GM19238 (cell line): Measurements from ENCODE around the gene NFIA.

Source experiments
- DNase-seq: peaks from one replicate; pipeline ENCODE4 v3.0.0; 2011; ENCODE audit warnings: low spot score; ENCODE audit not compliant: insufficient read length

Gene NFIA

DNA sequence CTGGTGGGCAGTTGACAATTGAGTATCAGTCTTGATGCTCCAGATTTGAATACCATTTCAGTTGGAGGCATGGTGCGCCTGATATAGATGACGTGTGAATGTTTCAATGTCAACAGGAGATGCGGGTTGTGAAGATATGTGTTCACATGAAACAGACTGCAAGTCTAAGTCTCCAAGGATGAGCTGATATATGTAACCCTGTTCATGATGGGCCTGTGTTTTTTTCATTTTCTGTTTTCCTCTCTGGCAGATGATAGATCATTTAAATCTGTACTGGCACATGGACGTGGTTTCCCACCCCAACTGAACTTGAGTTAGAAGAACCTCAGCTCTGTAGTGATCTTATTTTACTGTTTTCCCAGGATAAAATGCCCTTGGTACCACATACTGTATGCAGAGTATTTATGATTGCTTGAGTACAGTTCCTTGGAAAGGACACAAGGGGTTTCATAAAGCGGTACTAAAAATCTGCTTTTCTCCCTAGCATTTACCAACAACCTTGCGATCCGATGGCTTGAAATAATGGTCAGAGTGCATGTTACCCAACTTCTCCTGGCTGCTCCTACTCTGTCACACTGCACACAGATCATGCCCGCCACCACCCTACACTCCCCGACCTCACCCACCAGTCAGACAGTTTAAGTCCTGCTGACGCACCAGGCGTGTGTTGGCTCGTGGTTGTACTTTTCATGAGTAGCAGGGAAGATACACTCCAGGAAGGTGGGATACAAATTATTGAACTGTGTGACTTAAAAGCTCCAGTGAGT, 131.1 kb downstream of the NFIA start:
- no peak for DNase-seq

DNA sequence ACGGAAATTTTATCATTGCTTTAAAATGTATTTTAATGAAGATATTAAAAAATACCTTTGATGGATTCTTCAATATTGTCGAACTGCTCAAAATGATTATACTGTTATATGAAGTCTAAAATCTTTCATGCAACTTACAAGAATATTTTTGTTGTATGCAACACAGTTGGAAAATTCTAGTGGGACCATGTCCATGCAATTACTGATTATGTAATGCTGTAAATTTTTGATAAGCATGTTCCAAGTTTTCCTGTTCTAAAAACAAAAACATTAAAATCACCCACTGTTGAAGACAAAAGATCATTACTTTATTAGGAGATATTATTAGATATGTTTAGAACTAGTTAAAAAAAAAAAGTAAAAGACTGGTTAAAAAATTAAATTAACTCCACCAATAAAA, 132.8 kb downstream of the NFIA start:
- DNase-seq = no peak

DNA sequence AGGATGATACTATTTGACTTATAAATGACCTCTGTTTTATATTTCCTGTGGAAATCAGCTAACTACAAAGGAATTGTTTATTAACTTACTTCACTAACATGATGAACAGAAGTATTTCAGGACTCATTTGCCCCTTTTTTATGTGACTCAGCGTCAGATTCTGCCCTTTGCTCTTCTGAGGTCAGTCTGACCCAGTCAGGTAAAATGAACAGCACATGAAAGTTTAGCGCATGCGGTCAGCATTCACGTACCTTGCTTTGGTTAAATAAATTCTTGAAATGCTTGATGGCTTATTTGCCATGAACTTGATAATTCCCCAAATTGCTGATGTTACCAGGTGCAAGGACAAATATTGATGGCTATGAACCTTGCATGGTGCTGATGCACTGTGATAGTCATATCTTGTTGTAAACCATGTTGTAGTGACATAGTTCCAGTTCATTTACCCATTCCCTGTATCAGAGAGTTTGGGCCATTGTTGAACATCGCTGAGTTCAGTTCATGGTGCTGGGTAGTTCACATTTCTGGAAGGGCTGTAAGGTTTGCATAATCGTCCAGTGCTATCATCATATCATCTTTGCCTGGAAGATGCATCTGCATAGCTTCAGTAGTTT, 133.4 kb downstream of the NFIA start:
- no peak for DNase-seq

DNA sequence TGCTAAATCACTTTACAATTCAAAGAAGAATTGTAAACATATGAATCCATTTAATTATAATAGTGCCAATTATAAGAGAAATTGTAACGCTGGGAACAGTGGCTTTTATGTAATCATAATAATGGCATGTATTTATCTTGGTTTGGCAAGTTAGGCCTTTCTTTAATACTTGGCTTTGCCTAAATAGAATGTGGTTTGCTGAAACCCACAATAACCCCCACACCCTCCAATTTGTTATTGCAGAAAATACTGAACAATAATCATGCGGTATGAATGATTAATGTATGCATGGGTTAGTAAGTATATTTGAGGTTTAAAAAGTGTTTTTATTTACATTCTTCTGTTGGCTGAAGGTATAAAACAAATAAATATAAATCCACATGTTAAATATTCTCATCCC, 138.2 kb downstream of the NFIA start:
- no peak for DNase-seq

DNA sequence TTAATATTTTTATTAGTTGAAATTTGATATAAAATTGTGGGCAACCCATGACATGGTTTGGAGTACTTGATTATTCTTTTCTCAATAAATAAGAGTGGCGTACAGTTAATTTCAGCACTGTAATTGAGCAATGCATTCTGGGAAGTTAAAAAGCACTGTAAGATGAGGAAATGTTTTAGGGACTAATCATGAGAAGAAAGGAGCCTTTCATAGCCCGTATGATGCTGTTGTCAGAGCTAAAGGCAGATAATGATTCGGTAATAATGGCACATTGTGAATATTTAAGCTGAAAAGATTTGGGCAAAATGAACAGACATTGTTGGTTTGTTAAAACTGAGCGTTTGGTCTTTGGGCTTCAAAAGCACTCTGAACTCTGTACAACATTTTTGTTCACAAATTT, 139.3 kb downstream of the NFIA start:
- DNase-seq = no peak

DNA sequence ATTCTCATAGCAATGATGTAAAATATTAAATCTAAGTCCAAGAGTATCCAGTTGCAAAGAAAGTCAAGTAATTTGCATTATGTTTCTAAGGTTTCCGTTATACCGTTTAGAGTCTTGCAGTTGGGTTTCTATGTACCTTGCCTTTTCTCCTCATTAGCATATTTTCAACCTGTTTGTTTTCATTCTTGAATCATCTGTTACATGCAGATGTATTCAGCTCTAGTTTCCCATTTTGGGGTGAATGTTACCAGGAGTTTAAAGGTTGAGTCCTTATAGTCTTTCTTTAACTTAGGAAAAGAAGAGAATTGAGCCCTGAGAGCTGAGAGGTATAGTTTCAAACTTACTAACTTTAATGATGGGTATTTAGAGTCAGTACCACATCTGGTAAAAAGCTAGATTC, 139.9 kb downstream of the NFIA start:
- DNase-seq = no peak

DNA sequence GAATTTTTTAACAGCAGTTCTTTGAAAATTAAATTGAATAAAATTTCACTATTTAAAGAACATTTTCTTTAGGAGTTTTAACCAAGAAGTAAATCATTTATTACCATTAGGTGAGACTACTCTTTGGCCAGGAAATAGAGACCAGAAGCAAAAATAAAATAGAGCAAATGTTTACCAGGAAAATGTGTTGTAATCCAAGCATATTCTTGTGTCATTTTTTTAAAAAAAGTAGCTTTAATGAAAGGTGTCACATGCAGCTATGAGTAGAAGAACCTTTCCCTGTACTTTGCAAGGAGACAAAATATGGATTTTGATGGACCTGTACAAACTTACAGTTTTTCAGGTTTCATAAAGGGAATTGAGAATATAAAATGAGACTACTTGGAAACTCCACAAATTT, 140.8 kb downstream of the NFIA start:
- DNase-seq = no peak

DNA sequence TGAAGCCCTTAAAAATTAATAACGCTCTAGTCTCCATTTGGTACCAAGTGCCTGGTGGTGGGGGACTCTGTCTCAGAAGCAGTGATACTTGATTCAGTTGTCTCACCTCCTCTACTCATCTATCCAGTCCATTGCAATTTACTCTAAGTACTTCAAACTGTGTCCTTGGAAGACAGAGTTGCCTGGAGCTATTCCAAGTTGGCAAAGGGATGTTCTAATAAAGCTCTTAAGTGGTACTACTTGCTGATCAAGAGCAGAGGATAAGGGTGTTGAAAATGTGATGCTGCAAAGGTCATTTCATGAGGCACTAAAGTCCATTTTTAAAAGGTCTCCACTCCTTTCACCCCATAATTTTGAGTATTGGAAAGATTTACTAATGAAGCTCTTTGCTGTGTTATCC, 142.2 kb downstream of the NFIA start:
- DNase-seq = no peak

DNA sequence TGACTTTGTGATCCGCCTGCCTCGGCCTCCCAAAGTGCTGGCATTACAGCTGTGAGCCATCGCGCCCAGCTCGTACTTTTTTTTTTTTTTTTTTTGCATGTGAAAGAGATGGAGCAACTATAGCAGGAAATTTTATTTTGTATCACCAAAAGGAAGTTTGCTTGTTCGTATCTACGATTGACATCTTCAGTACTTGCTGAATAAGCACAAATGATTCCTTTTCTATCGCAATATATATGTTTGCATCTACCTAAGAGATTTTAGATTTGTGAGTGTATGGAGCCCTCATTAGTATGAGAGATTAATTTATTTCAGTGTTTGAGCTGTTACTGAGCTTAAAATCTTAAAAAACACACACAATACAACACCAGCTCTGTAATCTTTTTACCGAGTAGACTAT, 143.1 kb downstream of the NFIA start:
- no peak for DNase-seq

DNA sequence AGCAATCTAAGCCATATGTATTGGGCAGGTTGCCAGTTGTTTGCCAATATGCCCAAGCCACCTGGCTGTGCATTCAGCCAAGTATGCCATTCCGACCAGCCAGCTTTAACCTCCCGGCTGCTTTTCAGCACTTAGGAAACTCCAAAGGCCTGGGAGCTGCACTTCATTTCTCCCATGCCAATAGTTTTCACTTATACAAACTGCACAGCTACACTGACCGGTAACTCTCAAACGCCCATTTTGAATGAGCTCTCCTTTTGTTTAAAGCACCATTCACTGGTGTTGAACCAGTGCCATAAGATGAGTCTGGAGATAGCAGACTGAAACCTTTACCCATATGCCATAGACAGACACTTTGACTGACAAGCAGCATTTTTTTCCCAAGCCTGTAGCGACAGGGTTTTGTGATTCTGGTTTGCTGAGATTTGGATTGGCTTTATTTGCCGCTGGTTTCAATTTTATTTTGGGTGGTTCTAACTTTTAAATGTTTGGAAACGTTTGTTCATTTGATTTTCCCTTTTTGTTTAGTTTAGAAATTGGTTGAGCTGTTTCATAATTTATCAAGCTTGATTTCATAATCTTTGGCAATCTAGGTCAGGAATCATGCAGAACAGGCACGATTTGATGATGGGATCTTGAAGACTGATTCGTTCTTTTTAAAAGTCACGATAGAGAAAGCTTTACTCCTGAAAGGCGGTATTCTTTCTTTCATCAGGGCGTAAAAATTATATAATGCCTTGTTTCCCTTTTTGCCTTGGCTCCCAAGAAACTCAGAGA, 144.6 kb downstream of the NFIA start:
- DNase-seq = no peak

DNA sequence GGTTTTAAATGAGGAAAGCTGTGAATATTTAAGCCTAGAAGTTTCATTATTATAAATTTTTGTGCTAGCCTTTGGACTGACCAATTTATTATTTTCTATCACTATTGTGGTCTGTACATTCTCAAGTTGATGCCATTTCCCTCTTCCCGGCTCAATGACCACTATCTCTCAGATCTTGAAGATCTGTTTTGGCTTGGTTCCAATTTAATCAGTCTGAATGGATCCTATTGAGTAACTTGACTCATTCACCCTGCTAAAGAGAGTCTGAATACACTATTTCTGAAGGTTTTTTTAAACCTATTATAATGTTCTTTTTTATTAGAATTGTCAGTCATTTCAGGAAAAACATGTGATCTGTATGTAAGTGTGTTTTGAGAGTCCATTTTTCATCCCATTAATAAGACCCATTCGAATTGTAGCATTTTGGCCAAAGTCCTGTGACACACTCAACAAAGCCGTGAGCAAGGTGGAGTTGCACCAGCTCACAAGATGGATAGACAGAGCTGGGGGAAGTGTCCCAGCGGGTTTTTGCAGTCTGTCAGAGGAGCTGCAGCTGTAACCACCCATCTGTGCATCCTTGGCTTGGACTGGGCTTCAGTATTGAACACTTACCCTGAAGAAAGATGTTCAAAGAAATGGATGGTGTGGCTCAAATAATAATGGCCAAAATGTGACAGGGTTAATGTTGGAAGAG, 145.6 kb downstream of the NFIA start:
- no peak for DNase-seq

DNA sequence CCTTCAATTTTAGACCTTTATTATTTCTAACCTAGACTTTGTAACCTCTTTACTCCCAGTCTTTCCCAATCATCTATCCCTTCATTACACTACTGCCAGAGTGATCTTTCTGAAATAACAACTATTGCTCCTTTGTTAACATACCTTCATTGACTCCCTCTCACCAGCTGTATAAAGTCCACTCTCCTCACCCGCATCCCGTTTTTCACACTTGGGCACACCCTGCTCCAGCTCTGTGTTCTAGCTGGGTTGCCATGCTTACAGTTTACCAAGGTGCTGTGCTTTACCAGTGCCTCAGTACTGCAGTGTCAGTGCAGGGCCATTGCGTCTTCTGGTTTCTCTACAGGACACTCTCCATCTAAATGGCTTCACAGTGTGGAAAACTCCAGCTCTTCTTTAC, 148.2 kb downstream of the NFIA start:
- DNase-seq = no peak

DNA sequence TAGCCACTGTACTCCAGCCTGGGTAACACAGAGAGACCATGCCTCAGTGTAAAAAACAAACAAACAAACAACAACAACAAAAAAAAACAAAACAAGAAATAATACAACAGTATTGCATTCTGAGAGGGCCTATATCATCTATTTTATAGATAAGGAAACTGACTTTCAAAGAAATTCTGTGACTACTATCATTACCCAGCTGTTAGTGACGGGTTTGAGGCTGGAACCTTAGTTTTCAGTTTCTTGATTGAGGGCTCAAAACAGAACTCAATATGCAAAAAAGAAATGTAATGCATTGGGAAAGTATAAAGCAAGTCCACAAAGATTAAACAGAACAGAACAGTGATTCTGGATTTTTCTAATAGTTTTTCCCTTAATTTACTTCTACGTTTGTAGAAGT, 149.4 kb downstream of the NFIA start:
- no peak for DNase-seq

DNA sequence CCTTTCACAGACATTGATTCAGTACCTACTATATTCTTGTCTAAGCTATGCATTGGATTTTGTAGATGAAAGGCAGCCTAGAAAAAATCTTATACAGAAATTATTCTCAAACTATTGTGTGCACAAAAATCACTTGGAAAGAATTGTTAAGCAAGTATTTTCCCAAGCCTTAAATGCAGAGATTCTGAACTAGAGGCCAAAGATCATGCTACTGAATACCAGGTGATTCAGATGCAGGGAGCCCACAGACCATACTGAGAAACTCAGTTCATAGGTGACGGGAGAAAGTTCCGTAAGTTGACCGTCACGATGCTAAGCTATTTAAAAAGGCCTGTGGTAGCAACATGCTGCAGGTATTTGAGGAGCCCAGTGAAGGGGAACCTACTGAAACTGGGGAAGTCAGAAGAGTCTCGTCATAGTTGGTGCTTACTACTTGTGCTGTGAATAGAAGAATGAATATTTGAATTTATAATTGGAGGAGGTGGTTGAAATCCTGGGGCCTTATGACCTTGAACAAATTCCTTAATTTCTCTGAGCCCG, 150.8 kb downstream of the NFIA start:
- DNase-seq = no peak

DNA sequence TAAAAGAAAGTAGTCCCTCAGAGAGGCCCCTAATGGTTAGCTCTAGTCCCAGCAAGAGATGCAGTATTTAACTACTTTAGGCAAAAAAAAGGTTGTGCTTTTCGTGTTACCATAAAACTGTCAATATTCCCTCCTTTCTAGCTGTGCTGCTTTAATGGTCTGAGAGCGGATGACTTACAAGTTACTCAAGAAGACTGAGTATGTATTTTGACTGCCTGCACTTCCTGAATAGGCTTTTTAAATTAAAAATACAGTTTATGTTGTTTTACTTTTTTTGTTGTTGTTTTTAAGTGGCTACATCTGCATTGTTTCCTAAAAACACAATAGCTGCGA, 152.2 kb downstream of the NFIA start:
- DNase-seq = no peak

DNA sequence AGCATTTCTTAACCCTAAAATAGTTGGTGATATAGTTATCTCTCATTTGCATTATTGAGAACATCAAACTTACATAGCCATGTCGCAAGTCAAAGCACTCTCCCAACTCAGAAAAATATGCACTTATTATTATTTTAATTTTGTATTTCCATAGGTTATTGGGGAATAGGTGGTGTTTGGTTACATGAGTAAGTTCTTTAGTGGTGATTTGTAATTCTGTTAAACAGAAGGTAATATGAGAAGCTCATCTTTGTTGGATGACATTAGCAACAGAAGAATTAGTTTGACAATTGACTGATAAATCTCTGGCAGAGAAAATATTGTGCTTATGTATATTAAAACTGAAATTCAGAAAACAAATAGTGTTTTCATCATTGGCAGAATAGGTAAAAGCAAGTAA, 154.8 kb downstream of the NFIA start:
- DNase-seq = no peak

DNA sequence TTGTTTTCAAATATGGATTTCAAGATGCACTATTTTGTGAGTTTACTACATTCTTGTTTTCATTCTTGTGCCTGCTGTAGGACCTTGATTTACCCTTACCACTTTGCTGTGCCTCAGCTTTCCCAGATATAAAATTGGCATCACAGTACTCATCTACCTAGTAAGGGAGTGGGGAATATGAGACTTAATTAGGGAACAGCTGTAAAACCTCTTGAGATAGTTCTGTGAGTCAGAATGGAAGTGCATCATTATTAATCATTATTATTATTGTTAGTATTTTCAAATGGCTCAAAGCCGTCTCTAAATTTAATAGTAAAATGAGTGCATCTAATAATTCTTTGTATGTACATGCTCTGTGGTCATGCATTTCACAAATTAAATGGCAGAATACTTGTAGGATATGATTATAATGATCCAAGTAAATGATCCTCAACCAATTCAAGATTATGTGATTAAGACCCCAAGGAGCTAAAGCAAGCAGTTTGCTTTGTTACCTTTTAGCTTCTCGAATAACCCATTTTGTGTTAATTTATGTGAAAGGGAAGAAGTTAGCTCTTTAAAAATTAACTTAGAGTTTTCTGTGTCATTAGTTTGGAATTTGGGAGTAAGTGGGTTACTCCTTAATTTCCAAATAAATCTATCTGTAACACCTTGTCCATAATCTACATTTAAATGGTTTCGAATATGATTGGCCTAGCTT, 155.4 kb downstream of the NFIA start:
- no peak for DNase-seq

DNA sequence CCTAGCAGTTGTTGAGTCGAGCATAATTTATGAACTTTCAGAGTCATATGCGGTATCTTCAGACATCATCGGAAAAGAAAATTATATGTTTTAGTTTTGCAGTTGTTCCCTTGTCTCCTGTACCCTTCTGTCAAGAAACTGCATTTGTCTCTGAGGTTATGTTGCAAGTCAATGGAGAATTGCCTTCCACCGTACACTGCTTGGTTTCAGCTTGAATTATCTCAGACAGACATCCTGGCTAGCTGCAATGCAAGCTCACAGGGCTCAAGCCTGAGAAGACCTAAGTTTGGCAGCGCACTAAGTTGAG, 156.0 kb downstream of the NFIA start:
- no peak for DNase-seq

DNA sequence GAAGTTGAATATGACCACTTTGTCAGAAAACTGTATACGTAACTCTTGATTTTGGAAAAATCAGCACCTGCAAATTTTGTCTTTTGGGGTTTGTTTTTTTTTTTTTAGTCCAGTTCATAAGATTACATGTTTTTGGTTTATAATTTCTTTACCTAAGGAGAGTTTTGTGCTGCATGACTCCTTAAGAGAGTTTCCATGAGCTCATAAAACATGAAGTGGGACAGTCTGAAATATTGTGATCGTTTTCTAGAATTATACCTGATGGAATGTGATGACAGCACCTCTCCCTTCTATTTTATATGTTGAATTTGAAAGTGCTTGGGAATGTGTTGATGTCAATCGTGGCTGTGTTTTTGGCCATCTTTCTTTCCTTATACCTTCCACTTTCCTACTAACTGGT, 158.5 kb downstream of the NFIA start:
- DNase-seq = no peak

DNA sequence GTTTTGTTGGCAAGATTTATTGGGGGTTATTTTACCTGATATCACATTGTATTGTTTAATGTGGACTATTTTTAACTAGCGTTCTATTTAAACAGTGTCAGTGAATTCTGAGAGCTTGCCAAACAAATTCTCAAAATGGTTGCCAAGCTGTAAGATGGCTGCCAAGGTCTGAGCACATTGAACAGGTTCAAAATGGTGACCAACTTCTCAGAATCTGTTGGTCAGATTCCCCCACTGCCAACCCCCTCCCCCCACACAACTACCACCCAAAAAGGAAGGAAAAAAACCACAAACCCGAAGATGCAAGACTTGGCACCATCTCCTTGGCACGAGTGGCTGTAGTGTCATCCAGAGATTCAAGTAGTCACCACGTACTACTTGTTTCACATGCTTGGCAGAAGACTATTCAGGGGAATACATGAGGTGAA, 159.1 kb downstream of the NFIA start:
- DNase-seq = no peak

DNA sequence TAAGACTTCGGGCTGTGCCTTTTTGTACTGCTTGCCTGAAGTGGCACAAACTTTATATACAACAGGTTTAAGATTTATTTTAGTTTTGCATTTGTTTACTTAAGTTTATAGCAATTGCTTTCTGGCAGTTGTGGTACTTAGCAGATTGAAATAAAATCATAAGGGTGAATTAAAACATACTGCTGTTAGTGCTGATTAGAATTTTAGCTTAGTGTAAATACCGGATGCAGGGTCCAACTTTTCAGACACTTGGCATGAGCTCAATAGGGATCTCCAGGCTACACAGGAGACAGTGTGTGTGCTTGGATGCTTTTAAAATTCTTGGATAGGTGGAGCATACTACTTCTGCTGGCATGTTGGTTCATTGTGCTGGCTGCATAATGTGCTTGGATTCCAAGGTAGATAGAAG, 159.6 kb downstream of the NFIA start:
- no peak for DNase-seq
